ENCODE data around the gene VAC14.

DNA sequence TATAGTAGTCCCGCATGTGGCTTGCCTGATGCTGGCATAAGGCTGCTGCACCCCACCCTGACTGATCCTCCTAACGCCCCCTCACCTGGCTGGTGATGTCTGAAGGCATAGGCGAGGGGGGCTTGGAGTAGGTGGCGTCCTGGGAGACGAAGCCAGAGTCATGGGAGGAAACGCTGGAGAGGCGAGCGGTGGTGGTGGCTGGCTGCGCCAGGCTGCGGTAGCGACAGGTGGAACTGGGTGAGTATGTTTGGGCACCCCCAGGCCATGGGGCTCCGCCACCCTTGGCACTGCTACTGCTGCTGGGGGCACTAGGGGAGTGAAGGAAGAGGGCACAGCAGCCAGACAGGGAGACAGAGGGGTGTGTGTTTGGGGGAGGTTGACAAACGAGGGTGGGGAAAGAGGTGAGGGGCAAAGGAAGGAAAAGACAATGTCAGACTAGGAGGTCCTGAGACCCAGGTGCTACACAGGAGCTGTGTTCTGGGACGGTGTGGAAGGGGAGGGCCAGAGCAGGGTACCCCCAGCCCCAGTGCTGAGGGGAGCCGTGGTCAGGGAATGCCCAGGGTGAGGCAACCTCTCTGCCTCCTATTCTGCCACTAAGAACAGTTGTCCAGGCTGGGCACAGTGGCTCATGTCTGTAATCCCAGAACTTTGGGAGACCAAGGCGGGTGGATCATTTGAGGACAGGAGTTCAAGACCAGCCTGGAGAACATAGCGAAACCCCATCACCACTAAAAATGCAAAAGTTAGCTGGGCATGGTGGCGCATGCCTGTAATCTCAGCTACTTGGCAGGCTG, 126.5 kb downstream of the VAC14 start:
- no peak for TF ChIP-seq CTCF (IDR thresholded peaks at IDR 0.05)
- TF ChIP-seq POLR2A (IDR thresholded peaks at IDR 0.05), result no peak

All from esophagus squamous epithelium (tissue), 4 donors.